ENCODE data around the gene MYH10.
"Not testable (repeated sequence)": the region's sequence is repeated elsewhere in the genome, so short reads cannot be mapped to it uniquely, and the experiment has no call there.

Gene MYH10

DNA sequence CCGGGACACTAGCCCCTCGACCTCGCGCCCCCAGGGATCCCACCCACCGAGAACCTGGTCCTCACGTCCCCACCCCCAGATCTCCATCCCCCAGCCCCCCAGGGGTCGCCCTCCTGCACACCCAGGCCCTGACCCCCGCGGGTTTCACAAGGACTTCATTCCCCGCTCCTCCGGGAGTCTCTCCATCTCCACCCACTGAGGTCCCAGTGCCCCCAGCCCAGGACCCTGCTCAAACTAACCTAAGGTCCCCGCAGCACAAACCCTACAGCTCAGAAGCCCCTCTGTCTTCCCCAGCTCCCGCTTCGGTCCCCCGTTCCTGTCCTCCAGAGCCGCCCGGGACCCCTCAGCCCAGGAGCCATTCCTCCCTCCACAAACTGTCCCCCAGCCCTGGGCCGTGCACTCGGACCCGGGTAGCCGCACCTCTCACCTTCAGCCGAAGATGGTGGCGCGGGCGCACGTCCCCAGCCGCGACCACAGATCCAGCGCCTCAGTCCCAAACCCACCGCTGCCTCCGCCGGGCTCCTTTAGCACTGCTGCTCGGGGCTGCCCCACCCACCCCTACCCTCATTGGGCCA lies at the start of gene MYH10:
Gene MYH10, minus strand, starts transcription at position 499 of the 575 bp plus-strand sequence. CDS start 7,479 bp downstream, outside the sequence.
- DNase-seq: no peak

DNA sequence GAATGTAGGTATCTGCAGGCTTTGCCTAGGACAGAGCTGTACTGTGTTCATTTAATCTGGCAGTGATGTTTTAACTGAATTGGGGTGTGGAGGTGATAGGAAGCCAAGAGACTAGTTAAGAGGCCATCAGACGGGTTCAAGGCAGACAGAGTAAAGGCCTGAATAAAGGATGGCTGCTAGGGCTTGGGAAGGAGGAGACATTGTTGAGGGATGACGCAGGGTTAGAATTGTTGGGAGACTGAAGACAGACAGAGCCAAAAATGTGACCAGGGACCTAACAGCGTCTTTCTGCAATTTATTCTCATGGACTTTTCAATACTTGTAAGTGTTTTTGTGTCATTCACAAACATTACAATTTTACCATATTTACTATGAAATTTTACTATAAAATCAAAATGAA lies 48.6 kb upstream of the MYH10 start:
- DNase-seq: no peak

DNA sequence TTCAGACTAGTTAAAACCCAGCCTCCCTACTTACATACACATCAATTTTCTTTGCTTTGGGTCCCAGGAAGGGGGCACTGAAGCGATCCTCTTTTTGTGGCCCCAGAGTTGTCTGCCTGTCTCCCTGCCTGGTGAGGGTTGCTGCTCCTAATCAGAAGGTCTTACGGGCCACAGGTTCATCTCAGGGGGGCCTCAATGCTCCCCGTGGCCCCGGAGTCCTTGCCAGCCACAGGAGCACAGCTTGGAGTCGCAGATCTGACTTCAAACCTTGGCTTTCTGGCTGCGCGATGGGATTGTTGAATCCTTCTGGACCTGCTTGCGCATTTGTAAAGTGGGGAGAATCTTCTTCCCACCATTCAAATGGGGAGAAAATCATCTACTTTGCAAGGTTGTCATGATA lies 44.8 kb upstream of the MYH10 start:
- no peak for DNase-seq

DNA sequence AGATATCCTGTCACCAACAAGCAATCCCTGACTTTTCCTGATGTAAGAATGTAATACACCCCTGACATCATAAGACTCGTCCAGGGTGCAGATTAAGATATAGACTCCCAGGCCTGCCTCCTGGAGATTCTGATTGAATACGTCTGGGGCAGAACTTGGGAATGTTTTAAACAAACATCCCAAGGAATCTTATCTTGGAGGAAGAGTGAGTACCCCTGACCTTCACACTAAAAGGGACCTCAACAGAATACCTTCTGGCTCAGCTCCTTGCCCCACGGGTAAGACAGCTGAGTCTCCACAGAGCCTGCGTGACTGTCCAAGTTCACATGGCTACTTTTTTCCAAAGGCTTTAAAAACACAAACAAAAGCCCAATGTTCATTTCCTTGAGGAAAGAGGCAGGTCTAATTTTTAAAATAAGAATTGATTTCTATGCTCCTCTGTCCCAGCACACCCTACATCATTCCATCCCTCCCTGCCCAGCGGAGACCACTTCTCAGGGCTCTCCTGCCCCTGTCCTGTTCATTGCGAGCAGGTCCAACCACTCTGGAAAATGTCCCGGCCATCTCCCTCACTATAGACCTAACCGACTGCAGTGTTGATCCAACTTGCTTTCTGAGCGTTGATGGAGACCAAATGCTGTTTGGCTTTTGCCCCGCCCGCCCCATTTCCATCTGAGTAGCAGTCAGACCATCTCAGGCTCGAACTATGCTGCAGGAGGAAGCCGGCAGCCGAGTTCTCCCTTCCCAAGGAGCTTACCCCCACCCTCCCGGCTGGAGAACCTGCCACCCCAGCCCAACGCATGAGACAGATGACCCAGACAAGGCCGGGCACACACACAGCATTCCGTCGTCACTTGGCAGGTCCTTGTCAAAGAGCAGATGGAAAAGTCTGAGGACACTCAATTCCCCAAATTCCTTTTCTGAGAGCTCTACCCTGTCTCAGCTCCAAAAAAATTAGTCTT lies 44.1 kb upstream of the MYH10 start:
- no peak for DNase-seq

DNA sequence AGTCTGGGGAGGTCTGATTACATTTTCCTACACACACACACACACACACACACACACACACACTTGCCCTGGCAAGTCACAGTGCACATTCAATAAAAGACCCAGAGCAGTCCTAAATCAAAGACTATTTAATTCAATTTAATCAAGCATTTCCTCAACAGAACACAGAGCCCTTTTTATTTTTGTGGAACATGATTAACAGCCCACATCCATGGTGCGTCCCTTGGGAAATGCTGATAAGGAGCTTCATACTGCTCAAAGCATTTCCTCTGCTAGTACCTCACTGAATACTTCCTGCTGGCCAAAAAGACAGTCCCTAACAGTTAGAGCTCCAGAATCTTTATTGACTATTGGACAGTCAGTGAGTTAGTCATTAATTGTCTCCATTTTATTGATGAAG lies 43.1 kb upstream of the MYH10 start:
- DNase-seq: no peak

GRCh38 chr17:8672326-8672725 lies 41.8 kb upstream of the MYH10 start:
- no peak for DNase-seq

GRCh38 chr17:8670421-8670820 lies 39.9 kb upstream of the MYH10 start:
- DNase-seq: no peak

GRCh38 chr17:8668176-8668740 lies 37.7 kb upstream of the MYH10 start:
- DNase-seq: no peak

- no peak for DNase-seq
Measured at GRCh38 chr17:8667421-8667820, 36.9 kb upstream of the MYH10 start.

DNA sequence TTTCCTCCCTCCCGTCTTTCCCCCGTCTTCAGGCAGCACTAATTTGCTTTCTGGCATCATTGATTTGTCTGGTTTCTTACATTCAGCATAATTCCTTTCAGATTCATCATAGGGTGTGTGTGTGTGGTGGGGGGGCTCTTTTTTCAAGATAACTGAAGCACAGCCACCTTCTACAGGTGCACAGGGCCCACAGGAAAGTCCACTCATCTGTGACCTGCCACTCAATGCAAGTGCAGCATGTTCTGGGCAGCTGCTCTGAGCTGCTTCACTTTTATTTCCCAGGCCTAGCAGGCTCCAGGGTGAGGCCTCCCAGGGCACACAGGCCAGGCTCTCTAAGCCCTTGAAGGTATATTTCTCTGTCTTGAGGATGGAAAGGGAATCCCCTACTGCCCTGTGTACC lies 35.2 kb upstream of the MYH10 start:
- no peak for DNase-seq

- DNase-seq: no peak
Measured at GRCh38 chr17:8664456-8665126, 34.1 kb upstream of the MYH10 start.

GRCh38 chr17:8662973-8663372 lies 32.4 kb upstream of the MYH10 start:
- DNase-seq: no peak

GRCh38 chr17:8662076-8662831 lies 31.7 kb upstream of the MYH10 start:
- DNase-seq: no peak

DNA sequence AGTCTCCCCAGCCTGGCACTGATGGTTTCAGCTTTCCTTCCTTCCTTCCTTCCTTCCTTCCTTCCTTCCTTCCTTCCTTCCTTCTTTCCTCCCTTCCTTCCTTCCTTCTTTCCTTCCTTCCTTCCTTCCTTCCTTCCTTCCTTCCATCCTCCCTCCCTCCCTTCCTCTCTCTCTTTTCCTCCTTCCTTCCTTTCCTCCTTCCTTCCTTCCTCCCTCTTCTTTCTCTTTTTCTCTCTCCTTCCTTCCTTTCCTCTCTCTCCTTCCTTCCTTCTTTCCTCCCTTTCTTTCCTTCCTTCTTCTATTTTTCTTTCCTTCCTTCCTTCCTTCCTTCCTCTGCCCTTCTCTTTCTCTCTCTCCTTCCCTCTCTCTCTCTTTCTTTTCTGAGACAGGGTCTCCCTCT lies 30.2 kb upstream of the MYH10 start:
- DNase-seq: not testable (repeated sequence)

DNA sequence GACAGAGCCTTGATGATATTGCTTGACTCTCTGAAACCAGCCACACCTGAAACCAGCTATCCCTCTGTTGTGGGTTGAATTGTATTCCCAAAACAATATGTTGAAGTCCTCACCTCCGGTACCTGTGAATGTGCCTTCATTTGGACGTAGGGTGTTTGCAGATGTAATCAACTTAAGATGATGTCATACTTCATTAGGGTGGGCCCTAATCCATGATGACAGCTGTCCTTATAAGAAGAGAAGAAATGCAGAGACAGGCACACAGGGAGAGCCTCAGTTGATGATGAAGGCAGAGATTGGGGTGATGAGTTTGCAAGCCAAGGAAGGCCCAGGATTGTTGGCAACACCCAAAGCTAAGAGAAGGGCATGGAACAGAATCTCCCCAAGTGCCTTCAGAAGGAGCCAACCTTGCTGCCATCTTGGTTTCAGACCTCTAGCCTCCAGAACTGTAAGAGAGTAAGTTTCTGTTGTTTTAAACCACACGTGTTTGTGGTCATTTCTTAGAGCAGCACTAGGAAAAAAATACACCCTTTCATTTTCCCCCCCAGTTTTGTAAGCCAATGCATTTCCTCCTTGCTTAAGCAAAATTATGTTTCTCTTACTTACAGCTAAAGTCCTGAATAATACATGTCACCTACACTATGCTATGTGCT lies 29.4 kb upstream of the MYH10 start:
- DNase-seq: no peak

GRCh38 chr17:8658810-8659209 lies 28.3 kb upstream of the MYH10 start:
- DNase-seq: peak in 1 of 2 donors; percentile 31

GRCh38 chr17:8656693-8657092 lies 26.2 kb upstream of the MYH10 start:
- DNase-seq: no peak

- DNase-seq: no peak
Measured at GRCh38 chr17:8654822-8655221, 24.3 kb upstream of the MYH10 start.

GRCh38 chr17:8651013-8651412 lies 20.5 kb upstream of the MYH10 start:
- DNase-seq: no peak

DNA sequence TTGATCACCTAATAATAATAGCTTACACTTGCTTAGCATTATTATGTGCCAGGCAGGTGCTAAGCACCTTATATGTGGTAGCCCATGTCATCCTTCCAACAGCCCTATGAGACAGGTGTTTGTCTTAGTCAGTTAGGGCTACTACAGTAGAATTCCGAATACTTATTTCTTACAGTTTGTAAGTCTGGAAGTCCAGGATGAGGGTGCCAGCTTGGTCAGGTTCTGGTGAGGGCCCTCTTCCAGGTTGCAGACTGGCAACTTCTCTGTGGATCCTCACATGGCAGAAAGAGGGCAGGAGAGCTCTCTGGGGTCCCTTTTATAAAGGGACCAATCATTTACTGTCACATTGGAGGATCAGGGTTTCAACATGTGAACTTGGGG lies 19.6 kb upstream of the MYH10 start:
- no peak for DNase-seq

DNA sequence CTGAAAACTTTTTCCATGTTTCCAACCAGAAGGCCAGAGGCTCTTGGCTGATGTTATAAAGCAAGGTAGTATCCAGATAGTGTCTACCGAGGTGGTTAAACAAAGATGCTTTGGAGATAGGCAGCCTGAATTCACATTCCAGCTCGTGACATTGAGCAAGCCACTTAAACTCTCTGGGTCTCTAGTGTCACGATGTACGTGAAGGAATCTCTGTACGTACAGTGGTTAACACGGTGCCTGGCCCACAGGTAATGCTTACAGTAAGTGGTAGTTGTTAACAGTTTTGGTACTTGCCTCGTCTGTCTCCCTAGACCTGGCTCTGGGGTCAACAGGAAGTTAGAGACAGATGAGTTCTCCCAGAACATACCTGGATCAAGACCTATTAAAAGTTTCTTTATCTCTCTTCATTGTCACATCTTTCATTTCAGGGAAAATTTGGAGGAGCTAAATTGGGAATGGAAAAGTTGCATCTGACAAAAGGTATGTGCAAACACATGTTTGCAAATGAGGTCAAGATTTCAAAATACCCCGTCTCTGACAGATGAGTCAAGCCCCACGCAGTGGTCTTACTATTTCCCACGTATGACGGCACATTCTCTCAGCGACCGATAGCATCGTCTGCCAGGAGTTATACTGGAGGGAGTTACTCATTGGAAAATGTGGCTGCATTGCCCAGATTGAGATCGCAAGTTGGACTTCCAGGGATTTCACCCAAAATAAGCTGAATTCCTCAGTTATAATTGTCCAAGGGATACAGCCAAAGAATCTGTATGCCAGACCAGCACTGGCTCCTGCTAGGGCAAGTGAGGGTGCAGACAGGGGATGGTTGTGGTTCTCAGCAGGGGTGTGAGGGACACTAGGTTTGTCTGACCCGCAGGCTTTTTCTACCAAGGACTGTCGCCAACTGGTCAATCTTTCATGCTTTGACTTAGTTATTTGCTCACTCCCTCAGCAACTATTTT lies 18.9 kb upstream of the MYH10 start:
- DNase-seq: no peak
